HCT116 (cell line): ENCODE measurements around the gene SHCBP1L. TPM values are rescaled to one million over a fixed set of nuclear protein-coding genes. Genes with fewer than 3 reads are reported as not detected.

Source experiments
- ATAC-seq: fragments of 200-7000 bp; cut with Tn5 transposase; 2 replicates; pipeline ENCODE4 v1.9.1; 2020; ENCODE audit warnings: mild to moderate bottlenecking, moderate library complexity
- BruUV-seq: library from RNA; stranded (reverse); fragments of 400-500 nt; replicated peaks from 2 replicates; lab custom pipeline; 2021; lab: Mats Ljungman, UMichigan
- CTCF ChIA-PET: fragments of 300-600 bp; sonication (Branson Sonifier 250); formaldehyde crosslinking; loops from one replicate; lab custom pipeline; 2021; ENCODE audit warnings: antibody characterized with exemption; lab: Charles Lee
- POLR2A ChIA-PET: fragments of 300-600, 350-600 bp; sonication (Branson Sonifier 250); formaldehyde crosslinking; loops from one replicate; lab custom pipeline; 2021; ENCODE audit warnings: antibody characterized with exemption; lab: Charles Lee
- RAD21 ChIA-PET, 2 experiments: fragments of 300-600 bp; sonication (Branson Sonifier 250); formaldehyde crosslinking; loops; one replicate each; lab custom pipeline; 2023; ENCODE audit warnings: low total read pairs in 2 of 2; ENCODE audit not compliant: uncharacterized antibody in 2 of 2, unreplicated experiment in 2 of 2, low non-redundant PET in 1 of 2; lab: Charles Lee
- DNase-seq: peaks from one replicate; pipeline ENCODE4 v3.0.0-alpha.2; 2010; ENCODE audit warnings: low read depth, low spot score
- H2AFZ ChIP-seq: fragments of 200-600 bp; shearing (Covaris generic), sonication (generic); 2 replicates; pipeline ENCODE4 v1.6.1; 2017; ENCODE audit warnings: low read depth, mixed run types, mixed read lengths, antibody characterized with exemption, low read length; ENCODE audit not compliant: poor library complexity, severe bottlenecking
- H3K27ac ChIP-seq: 2 replicates; pipeline ENCODE4 v1.5.1; 2012; ENCODE audit warnings: low read depth, low read length
- H3K27me3 ChIP-seq: fragments of 200-600 bp; sonication (generic); 2 replicates; pipeline ENCODE4 v1.6.1; 2016; ENCODE audit warnings: mixed run types, low read length, mixed read lengths; ENCODE audit not compliant: insufficient read depth
- H3K36me3 ChIP-seq, 2 experiments: fragments of 200-500 bp in 1 of 2; fragments of 200-600 bp in 1 of 2; sonication (Bioruptor generic) in 1 of 2; sonication (generic) in 1 of 2; 2 replicates each; pipeline versions ENCODE4 v1.5.1 to v1.6.1; 2014 to 2016; ENCODE audit warnings: low read length in 2 of 2, inconsistent platforms in 1 of 2, mixed read lengths in 1 of 2, mixed run types in 1 of 2; ENCODE audit not compliant: insufficient read depth in 2 of 2, control insufficient read depth in 1 of 2
- H3K4me1 ChIP-seq, 2 experiments: fragments of 200-600 bp in 1 of 2; sonication (generic) in 1 of 2; 2 replicates each; pipeline versions ENCODE4 v1.5.1 to v1.6.1; 2012 to 2017; ENCODE audit warnings: low read length in 2 of 2, inconsistent platforms in 1 of 2, mild to moderate bottlenecking in 1 of 2, mixed read lengths in 1 of 2, mixed run types in 1 of 2, moderate library complexity in 1 of 2; ENCODE audit not compliant: insufficient read depth in 2 of 2, control insufficient read depth in 1 of 2
- H3K4me2 ChIP-seq: fragments of 200-600 bp; sonication (generic); 2 replicates; pipeline ENCODE4 v1.6.1; 2017; ENCODE audit warnings: mixed run types, low read length, mixed read lengths
- H3K4me3 ChIP-seq, 2 experiments: fragments of 200-600 bp in 1 of 2; sonication (generic) in 1 of 2; replicated peaks in 1 of 2; 2 replicates each; pipeline ENCODE4 v1.5.1; 2011 to 2016; ENCODE audit warnings: low read length in 2 of 2, control low read depth in 1 of 2, low read depth in 1 of 2, mild to moderate bottlenecking in 1 of 2, mixed read lengths in 1 of 2, mixed run types in 1 of 2
- H3K79me2 ChIP-seq: fragments of 200-600 bp; sonication (generic); 2 replicates; pipeline ENCODE4 v1.6.1; 2017; ENCODE audit warnings: mild to moderate bottlenecking, mixed run types, low read length, moderate library complexity, mixed read lengths; ENCODE audit not compliant: insufficient read depth
- H3K9ac ChIP-seq: fragments of 200-600 bp; sonication (generic); 2 replicates; pipeline ENCODE4 v1.6.1; 2016; ENCODE audit warnings: low read length, mixed read lengths
- H3K9me2 ChIP-seq: fragments of 200-600 bp; sonication (generic), shearing (Covaris generic); 2 replicates; pipeline ENCODE4 v1.6.1; 2017; ENCODE audit warnings: mixed run types, mild to moderate bottlenecking, moderate library complexity; ENCODE audit not compliant: insufficient read depth
- H3K9me3 ChIP-seq, 2 experiments: fragments of 200-500 bp in 1 of 2; fragments of 200-600 bp in 1 of 2; sonication (Bioruptor generic) in 1 of 2; sonication (generic) in 1 of 2; 2 replicates each; pipeline ENCODE4 v1.6.1; 2014 to 2017; ENCODE audit warnings: low read length in 2 of 2, mixed read lengths in 2 of 2, inconsistent platforms in 1 of 2, low read depth in 1 of 2, mild to moderate bottlenecking in 1 of 2, mixed run types in 1 of 2, moderate library complexity in 1 of 2; ENCODE audit not compliant: control insufficient read depth in 1 of 2, insufficient read depth in 1 of 2
- H4K20me1 ChIP-seq: fragments of 200-600 bp; sonication (generic), shearing (Covaris generic); 2 replicates; pipeline ENCODE4 v1.6.1; 2017; ENCODE audit warnings: mixed run types, mild to moderate bottlenecking, moderate library complexity; ENCODE audit not compliant: insufficient read depth
- CEBPB ChIP-seq: IDR thresholded peaks from 2 replicates; pipeline ENCODE4 v1.6.1; 2012; ENCODE audit warnings: low read depth
- EGR1 ChIP-seq: IDR thresholded peaks from 2 replicates; pipeline ENCODE4 v1.6.1; 2012; ENCODE audit warnings: low read depth
- ELF1 ChIP-seq: IDR thresholded peaks from 2 replicates; pipeline ENCODE4 v1.6.1; 2012; ENCODE audit warnings: low read depth, borderline replicate concordance
- EZH2phosphoT487 ChIP-seq: fragments of 200-600 bp; IDR thresholded peaks from 2 replicates; pipeline ENCODE4 v1.6.1; 2018; ENCODE audit warnings: antibody characterized with exemption, borderline replicate concordance
- FOSL1 ChIP-seq: IDR thresholded peaks from 2 replicates; pipeline ENCODE4 v1.6.1; 2012; ENCODE audit warnings: low read depth
- JUND ChIP-seq: IDR thresholded peaks from 2 replicates; pipeline ENCODE4 v1.6.1; 2012
- MAX ChIP-seq: IDR thresholded peaks from 2 replicates; pipeline ENCODE4 v1.6.1; 2012
- POLR2A ChIP-seq: IDR thresholded peaks from 2 replicates; pipeline ENCODE4 v1.7.0; 2011; ENCODE audit warnings: borderline replicate concordance; ENCODE audit not compliant: insufficient read depth, insufficient read length; ENCODE audit errors: extremely low read depth
- POLR2AphosphoS5 ChIP-seq: IDR thresholded peaks from 2 replicates; pipeline ENCODE4 v1.6.1; 2011; ENCODE audit warnings: mild to moderate bottlenecking, low read depth, low read length, moderate library complexity
- REST ChIP-seq: IDR thresholded peaks from 2 replicates; pipeline ENCODE4 v1.6.1; 2012; ENCODE audit warnings: low read depth
- SIN3A ChIP-seq: IDR thresholded peaks from 2 replicates; pipeline ENCODE4 v1.6.1; 2012; ENCODE audit warnings: low read depth
- SRF ChIP-seq: IDR thresholded peaks from 2 replicates; pipeline ENCODE4 v1.6.1; 2012; ENCODE audit warnings: low read depth
- TCF7L2 ChIP-seq: IDR thresholded peaks from 2 replicates; pipeline ENCODE4 v1.7.0; 2011; ENCODE audit warnings: borderline replicate concordance, inconsistent platforms; ENCODE audit not compliant: insufficient read depth, insufficient read length; ENCODE audit errors: extremely low read depth
- YY1 ChIP-seq: IDR thresholded peaks from 2 replicates; pipeline ENCODE4 v1.6.1; 2011; ENCODE audit warnings: low read length, low read depth, moderate library complexity, mild to moderate bottlenecking; ENCODE audit not compliant: insufficient replicate concordance; ENCODE audit errors: extremely low read depth
- ZBTB33 ChIP-seq: IDR thresholded peaks from 2 replicates; pipeline ENCODE4 v1.6.1; 2011; ENCODE audit warnings: mild to moderate bottlenecking, low read length, moderate library complexity; ENCODE audit not compliant: insufficient replicate concordance; ENCODE audit errors: extremely low read depth
- ZFX ChIP-seq: fragments of 450-650 bp; IDR thresholded peaks from 2 replicates; pipeline ENCODE4 v1.6.1; 2017
- intact Hi-C: fragments of 100-400 bp; cut with micrococcal nuclease; formaldehyde crosslinking; loops from 2 replicates; pipeline ENCODE4 v1.10.0; 2022
- total RNA-seq: library from RNA; stranded (reverse); gene quantifications from one replicate; pipeline ENCODE4 v1.2.1, GENCODE V29; 2021; ENCODE audit not compliant: unreplicated experiment
- TF ChIP-seq, protein P1 (sequence below), 3 experiments: fragments of 200-600 bp in 1 of 3; sonication (generic) in 1 of 3; IDR thresholded peaks in 2 of 3; conservative IDR thresholded peaks in 1 of 3; 2 replicates each; pipeline ENCODE4 v1.5.1; 2012 to 2017; ENCODE audit warnings: low read depth in 2 of 3, low read length in 2 of 3, antibody characterized with exemption in 1 of 3, borderline replicate concordance in 1 of 3, control low read depth in 1 of 3, mild to moderate bottlenecking in 1 of 3, mixed read lengths in 1 of 3, mixed run types in 1 of 3, moderate library complexity in 1 of 3; ENCODE audit not compliant: insufficient read depth in 1 of 3

SHCBP1L gene
- total RNA-seq, 1 experiment from 2014 or later: not detected

DNA sequence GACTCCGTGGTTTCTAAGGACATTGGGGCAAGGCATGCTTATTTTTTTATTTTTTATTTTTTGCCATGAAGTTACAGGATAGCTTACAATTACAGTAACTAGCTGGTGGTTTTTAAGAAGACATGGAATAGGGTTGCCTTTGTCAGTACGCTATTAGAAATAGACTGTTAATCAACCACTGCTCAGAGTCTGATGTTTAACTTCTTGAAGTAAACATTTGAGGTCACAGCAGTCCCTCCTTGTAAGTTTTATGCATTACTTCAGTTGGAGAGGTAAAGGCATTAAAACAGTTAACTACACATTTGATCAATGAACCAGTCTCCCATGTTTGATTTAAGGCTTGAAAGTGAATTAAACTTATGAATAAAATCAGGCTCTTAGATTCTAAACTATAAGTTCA, 19.3 kb upstream of the SHCBP1L start:
- H4K20me1 ChIP-seq: no peaks in the 10 kb centered on the region
- H3K9ac ChIP-seq: no peak overlapping the region
- 0 out of 2 replicates have a peak, but pooled peaks cover 4% of the 10 kb centered on the region for H3K9me2 ChIP-seq
- H3K79me2 ChIP-seq: no peaks in the 10 kb centered on the region
- ChIA-PET RAD21 (no interaction called here), POLR2A (no interaction called here), CTCF (no interaction called here)
- H3K9me3 ChIP-seq: no peaks in the 10 kb centered on the region
- BruUV-seq: no TSS peak
- TF ChIP-seq EGR1 (no peak), POLR2A (no peak), JUND (no peak), MAX (no peak), SIN3A (no peak), TCF7L2 (no peak), POLR2AphosphoS5 (no peak), SRF (no peak), CEBPB (no peak), ELF1 (no peak), ZBTB33 (no peak), REST (no peak), YY1 (no peak), EZH2phosphoT487 (no peak), ZFX (no peak), FOSL1 (no peak)
- TF ChIP-seq, protein P1, sequence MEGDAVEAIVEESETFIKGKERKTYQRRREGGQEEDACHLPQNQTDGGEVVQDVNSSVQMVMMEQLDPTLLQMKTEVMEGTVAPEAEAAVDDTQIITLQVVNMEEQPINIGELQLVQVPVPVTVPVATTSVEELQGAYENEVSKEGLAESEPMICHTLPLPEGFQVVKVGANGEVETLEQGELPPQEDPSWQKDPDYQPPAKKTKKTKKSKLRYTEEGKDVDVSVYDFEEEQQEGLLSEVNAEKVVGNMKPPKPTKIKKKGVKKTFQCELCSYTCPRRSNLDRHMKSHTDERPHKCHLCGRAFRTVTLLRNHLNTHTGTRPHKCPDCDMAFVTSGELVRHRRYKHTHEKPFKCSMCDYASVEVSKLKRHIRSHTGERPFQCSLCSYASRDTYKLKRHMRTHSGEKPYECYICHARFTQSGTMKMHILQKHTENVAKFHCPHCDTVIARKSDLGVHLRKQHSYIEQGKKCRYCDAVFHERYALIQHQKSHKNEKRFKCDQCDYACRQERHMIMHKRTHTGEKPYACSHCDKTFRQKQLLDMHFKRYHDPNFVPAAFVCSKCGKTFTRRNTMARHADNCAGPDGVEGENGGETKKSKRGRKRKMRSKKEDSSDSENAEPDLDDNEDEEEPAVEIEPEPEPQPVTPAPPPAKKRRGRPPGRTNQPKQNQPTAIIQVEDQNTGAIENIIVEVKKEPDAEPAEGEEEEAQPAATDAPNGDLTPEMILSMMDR (IDR thresholded peaks at IDR 0.05 in 2 of 3, conservative IDR thresholded peaks at IDR 0.05 in 1 of 3; ENCODE audit: borderline replicate concordance in 1 of 3, insufficient read depth in 1 of 3, low read depth in 2 of 3, low read length in 2 of 3): no peak
- no peak overlapping the region for H3K4me2 ChIP-seq
- no peak for DNase-seq
- no peak for ATAC-seq
- H3K27ac ChIP-seq: no peak overlapping the region
- intact Hi-C loops: no loop called here
- peaks cover 13 to 33% of the 10 kb centered on the region in 2 experiments; a peak in 3 of 4 replicates for H3K4me1 ChIP-seq
- no peak overlapping the region for H3K4me3 ChIP-seq
- H3K36me3 ChIP-seq: no peaks in the 10 kb centered on the region
- no peak overlapping the region for H2AFZ ChIP-seq
- no peaks in the 10 kb centered on the region for H3K27me3 ChIP-seq
